HG02798 (cell line): ENCODE data around the gene EVI2B.
"Not testable (repeated sequence)": the region's sequence is repeated elsewhere in the genome, so short reads cannot be mapped to it uniquely, and the experiment has no call there.

Experiments used
- ATAC-seq: cut with Tn5 transposase; IDR thresholded peaks from one replicate; pipeline ENCODE4 v1.9.1; 2021; ENCODE audit warnings: mild to moderate bottlenecking; ENCODE audit not compliant: unreplicated experiment, poor library complexity

Gene EVI2B, protein sequence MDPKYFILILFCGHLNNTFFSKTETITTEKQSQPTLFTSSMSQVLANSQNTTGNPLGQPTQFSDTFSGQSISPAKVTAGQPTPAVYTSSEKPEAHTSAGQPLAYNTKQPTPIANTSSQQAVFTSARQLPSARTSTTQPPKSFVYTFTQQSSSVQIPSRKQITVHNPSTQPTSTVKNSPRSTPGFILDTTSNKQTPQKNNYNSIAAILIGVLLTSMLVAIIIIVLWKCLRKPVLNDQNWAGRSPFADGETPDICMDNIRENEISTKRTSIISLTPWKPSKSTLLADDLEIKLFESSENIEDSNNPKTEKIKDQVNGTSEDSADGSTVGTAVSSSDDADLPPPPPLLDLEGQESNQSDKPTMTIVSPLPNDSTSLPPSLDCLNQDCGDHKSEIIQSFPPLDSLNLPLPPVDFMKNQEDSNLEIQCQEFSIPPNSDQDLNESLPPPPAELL

DNA sequence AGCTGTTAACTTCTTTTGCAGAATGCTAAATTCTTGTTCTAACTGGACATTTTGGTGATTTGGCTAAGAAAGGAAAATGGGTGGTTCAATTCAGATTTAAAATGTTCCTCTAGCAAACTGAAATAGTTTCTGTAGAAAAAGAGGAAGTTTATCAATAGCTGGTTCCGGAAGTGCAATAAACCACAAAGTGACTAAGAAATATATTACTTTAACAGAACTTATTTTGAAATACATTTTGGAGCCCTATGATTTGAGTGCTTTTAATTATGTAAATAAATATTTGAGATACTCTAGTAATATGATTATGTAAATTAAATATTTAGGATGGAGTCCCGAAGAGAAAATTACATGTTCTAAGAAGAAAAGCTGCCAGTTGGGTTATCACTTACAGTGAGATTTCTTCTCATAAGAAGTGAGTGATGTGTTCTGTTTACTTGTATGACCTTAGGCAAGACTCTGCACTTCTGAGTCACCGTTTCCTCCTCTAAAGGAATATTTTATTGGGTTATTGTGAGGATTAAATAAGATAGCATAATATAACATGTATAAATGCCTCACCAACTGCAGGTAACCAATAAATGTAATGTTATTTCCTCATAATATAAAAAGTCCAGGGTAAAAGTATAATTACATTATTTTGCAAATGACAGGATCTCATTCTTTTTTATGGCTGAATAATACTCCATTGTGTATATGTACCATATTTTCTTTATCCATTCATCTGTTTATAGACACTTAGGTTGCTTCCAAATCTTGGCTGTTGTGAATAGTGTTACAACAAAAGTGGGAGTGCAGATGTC lies at the start of gene EVI2B:
TSS of gene EVI2B (minus strand) at position 73 of the 800 bp plus-strand sequence. CDS start 8,445 bp downstream, outside the sequence.
- ATAC-seq, result peak; percentile 32

DNA sequence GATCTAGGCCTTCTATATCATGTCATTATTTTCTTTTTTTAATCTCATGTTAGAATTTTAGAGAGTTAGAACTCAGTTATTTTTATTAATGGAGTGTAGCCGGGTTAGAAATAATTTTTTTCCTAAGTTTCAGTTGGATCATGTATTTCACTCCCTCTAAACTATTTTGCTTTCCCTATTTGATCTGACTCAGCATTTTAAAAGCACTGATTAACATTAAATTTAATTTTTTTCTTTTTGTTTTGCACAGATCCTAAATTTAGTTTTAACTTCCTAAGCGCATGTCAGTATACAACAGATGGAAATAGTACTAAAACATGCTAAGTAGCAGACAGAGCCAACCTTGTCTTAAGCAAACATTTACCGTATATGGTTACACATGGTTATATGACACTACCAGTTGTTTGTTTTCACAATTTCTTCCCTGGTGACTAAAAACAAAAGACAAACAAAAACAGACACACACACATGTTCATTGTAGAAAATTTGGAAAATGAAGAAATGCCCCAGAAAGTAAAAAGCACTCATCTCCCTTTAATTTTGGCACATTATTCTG lies 44.1 kb upstream of the EVI2B start:
- ATAC-seq, result no peak

DNA sequence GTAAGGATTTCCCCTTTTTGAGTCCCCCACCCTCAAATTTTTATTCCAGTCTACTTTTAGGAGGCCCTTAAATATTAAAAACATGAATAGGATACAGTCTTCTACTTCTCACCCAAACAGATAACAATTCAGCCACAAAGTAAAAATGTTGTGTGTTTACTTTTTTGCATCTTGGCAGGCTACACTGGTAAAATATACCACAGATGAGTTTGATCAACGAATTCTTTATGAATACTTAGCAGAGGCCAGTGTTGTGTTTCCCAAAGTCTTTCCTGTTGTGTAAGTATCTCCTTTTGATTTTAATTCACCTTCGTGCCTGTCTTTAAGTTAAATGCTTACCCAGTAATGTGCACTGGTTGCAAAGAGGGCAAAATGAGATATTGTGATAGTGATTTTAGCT lies 43.2 kb upstream of the EVI2B start:
- ATAC-seq, result no peak

DNA sequence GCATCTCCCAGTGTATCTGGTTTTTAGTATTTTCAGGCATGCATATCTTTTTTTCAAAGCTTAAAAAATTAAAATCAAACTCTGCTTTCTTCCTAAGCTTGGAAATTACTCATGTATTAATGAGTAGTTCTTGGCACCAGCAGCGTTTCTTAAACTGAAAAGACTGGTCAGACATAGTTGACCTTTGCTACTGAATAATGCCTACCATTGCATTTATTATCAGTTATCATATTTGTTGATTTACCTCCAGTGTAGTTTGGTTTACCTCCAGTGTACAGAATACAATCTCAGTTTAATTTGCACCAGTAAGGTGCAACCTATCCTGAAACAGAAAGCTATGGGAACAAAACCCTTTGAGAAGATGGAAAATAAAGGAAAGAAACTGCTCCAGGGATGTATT lies 42.1 kb upstream of the EVI2B start:
- ATAC-seq, result no peak

DNA sequence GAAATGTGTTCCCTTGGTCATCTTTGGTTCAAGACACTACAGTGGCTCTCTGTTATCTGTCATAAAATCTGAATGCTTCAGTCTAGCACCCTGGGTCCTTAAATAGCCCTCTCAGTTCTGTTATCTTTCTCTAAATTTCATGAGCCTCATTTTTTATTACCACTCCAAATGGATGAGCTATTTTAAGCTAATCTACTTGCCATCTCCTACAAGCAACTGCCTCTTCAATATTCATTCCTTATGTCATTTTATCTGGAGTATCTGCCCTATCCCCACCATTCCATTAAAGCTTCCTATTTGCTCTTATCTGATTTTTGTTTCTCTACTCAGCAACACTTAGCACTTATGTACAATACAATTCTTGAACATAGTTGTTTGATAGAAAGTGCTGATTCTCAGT lies 35.6 kb upstream of the EVI2B start:
- ATAC-seq, result no peak

DNA sequence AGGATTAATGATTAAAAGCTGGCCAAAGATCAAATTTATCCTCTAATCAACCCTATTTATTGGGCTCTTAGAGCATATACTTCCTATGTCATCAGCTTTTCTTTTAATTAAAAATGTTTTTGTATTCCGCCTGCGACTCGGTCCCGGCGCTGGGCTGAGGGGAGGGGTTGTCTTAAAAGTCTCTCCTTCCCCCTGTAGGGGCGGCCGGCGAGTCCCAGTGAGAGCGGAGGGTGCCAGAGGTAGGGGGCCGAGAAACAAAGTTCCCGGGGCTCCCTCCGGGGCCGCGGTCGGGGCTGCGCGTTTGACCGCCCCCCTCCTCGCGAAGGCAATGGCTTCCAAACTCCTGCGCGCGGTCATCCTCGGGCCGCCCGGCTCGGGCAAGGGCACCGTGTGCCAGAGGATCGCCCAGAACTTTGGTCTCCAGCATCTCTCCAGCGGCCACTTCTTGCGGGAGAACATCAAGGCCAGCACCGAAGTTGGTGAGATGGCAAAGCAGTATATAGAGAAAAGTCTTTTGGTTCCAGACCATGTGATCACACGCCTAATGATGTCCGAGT lies 31.4 kb upstream of the EVI2B start:
- not testable (repeated sequence) for ATAC-seq

DNA sequence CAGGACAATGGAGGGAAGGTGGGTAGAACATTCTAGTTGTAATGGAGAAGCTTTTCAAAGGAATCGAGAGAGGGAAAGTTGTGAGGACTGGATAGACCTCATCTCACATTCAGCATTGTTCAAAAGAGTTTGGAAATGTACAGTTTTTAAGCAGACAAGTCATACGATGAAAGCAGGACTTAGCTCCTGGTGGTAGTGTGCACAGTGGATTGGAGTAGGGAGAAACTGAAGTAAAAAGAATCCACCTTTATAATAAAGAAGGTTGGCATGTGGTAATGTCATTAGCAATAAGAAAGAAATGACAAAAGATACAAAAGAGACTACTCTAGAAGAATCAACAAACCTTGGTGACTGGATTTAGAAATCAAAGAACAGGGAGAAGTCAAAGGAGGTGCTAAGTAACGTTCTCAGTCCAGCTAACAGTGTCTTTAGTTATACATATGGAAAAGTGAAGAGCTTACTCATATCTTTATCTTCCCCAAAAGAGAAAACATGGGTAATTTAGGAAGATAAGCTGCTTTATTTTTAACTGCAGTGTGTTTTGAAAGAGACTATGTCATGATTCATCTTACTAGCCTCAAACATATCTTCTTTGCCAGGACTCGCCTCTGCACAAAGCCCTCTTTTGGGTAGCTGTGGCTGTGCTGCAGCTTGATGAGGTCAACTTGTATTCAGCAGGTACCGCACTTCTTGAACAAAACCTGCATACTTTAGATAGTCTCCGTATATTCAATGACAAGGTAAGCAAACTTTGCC lies 26.2 kb upstream of the EVI2B start:
- no peak for ATAC-seq

DNA sequence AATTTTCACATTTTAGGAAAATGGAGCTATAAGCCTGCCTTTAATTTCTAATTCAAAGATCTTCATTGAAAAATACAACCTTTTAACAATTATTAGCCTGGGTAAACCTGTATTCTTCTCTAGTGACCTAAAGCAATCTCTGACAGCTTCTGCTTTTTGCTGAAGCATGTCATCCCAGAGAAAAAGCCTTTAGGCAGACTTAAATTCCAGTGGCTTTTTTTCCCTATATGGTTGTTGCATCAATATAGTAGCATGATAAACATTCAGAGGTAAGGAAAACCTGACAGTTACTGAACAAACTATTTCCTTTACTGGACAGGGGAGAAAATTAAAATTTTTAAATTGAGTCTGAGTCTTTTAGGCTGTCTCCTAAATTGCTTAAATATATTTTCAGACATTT lies 15.4 kb upstream of the EVI2B start:
- no peak for ATAC-seq

DNA sequence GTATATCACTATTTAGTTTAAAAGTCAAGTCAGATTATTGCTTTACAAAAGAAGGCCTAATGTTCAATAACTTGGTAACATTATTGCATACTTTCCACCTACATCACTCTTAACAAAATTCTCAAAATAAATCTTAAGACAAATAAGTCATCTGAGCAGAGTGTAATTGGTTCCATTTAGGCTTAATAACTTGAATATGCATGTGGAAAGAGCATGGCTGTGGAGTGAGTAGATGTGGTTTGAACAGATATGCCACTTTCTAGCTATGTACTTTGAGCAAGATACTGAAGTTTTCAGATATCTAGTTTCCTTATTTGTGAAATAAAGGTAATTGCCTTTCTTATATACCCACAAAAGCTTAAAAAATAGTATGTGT lies 14.3 kb upstream of the EVI2B start:
- no peak for ATAC-seq

DNA sequence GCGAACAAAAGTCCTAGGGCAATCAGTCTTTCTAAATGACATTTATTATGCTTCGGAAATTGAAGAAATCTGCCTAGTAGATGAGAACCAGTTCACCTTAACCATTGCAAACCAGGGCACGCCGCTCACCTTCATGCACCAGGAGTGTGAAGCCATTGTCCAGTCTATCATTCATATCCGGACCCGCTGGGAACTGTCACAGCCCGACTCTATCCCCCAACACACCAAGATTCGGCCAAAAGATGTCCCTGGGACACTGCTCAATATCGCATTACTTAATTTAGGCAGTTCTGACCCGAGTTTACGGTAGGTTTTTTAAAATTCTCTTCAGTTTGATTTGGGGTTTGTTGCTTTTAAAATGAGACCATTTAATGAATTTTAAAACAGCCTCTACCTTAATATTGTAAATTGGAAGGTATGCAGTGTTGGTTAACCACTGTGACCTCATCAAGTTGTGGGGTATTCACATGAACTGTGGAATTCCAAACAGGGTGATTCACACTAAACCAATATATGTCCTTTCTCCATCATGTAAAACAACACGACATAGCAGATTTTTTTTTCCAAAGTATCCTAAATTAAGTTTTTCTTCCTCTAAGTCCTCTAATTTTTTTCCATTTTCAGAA lies 13.8 kb upstream of the EVI2B start:
- no peak for ATAC-seq

DNA sequence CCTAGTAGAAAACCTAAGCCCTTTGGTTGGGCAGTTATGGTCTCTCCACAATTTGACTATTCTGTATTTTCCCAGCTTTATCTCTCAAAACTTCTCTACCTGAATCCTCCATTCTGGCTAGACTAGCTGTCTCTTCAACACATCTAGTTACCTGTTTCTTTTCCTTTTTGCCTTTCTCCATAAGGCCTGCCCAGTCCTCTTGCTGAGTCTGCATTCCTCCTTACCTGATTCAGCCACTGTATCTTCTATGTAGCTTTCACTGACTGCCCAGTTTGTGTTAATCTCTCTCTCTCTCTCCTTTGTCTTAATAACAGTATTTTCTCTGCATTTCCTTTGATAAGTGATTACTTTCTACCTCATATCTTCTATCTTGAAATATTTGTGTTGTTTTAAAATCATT lies 9.7 kb upstream of the EVI2B start:
- no peak for ATAC-seq

DNA sequence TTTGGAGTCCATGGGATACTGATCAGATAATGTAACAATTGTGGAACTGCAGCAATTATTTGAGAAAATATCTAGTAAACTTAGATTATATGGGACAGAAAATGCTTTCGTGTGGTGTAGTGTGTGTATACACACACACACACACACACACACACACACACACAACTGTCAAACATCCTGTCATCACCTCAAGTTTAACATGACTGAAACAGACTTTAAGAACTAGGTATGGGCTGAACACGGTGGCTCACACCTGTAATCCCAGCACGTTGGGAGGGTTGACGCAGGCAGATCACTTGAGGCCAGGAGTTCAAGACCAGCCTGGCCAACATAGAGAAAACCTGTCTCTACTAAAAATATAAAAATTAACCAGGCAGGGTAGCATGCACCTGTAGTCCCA lies 8.1 kb upstream of the EVI2B start:
- no peak for ATAC-seq

DNA sequence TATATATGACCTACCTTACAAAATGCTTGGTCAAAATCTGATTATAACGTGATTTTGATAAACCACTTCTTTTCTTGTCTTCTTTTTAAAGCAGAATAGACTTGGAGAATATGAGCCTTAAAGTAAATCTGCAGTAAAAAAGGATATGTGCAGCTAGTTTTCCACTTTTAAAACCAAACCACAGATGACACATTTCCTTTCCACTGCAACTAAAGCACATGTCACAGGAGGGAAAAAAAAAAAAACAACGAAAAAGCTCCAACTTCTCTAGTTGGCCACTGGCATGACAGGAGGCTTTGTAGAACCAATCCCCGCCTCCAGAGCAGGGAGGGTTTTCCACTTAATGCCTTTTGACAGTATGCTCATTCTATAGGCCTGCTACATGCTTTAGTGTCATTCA lies 7.6 kb upstream of the EVI2B start, which contains the start of gene EVI2A:
TSS of gene EVI2A (minus strand) at position 142 of the 400 bp plus-strand sequence. CDS start 2,609 bp downstream, outside the sequence.
- peak; percentile 50 for ATAC-seq

DNA sequence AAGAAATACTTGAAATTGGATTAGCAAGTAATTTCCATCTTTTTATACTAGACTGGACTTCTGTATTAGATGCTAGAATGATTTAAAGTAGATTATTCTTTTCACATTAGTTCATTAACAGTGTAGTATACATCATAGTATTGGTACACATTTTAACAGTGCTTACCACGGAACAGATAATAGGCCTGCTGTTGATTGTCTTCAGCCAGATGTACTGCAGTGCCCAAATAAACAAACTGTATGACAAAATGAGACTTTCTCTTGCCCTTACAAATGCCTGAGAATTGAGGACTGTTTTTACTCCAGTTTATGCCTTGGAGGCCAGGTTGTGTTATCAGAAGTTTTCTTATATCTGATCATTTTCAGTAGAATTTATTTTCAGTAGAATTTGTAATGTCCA lies 6.9 kb upstream of the EVI2B start:
- ATAC-seq, result no peak

DNA sequence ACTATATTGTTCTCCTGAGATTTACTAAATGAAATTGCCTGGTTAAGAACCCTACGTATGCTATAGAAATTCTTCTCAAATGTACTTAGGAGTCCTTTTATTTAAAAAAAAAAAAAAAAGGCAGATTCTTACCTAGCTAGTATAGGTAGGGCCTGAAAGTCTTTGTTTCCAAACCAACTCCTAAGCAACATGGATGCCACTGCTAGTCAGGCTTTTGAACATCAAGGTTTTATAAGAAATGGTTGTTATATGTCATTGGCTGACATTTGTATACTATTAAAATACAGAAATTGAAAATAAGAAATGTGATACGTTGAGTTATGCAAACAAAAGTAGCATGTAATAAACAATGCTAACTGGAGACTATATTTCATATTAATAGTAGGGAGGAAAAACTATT lies 6.4 kb upstream of the EVI2B start:
- ATAC-seq, result no peak

DNA sequence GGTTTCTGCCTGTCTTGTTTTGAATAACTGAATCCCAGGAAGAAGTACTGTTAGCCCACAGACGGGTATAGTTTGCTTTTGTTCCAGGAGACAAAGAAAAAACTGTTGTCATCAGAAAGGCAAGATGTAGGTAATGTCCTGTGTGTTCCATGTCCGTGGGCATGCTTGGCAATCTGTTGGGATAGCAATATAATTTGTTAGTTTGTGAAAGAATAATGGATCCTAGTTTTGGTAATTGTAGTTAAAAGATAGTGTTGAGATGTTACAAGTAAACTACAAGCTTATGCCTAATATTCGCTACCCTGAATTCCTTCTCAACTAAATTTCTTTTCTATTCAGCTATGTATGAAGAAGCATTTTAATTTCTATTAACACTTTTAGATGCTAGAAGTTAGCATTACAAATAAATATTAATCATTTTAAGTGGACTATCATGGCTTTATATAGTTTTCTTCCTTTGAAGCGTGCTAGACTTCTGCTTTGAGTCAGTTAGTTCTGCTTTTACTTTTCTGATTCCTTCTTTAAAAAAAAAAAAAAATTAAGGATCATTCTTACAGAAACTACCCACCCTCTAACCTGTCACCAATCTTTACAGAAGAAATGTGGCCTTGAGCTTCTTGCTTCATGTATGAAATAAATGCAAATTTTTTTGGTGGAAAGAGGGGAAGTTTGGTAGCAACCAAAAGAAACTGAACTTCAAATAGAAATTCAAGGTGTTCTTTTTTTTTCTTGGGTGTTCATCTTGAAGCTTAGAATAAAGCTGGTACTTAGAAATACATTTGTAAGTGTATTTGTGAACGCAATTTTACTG lies 5.2 kb upstream of the EVI2B start:
- ATAC-seq, result peak; percentile 28

DNA sequence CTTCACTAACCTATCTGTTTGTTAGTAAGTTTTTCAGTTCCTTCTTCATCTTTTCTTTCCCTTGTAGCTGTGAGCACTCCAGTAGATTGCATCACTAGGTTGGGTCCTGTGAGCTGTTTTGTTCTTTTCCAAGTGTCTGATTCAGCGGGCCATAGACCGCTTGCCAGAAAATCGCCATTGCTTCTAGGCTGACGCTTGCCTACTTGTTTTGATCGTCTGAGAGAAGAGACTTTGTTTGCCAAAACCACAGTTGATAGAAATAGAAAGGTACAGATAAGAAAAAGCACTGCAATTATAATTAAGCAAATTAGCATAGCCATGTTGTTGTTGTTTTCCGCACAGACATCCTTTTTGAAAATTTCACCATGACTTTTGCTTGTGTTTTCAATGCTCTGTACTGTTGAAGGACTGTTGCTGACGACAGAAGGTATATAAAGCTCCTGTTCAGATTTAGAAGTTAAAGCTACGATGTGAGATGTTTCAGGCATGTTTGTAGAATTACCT lies 4.5 kb upstream of the EVI2B start:
- ATAC-seq, result peak; percentile 40

DNA sequence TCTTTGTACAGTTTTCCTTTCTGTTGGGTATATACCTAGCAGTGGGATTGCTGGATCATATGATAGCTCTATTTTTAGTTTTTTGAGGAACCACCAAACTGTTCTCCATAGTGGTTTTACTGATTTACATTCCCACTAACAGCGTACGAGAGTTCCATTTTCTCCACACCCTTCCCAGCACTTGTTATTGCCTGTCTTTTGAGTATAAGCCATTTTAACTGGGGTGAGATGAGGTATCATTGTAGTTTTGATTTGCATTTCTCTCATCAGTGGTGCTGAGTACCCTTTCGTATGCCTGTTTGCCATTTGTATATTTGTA lies 887 bp upstream of the EVI2B start:
- no peak for ATAC-seq

DNA sequence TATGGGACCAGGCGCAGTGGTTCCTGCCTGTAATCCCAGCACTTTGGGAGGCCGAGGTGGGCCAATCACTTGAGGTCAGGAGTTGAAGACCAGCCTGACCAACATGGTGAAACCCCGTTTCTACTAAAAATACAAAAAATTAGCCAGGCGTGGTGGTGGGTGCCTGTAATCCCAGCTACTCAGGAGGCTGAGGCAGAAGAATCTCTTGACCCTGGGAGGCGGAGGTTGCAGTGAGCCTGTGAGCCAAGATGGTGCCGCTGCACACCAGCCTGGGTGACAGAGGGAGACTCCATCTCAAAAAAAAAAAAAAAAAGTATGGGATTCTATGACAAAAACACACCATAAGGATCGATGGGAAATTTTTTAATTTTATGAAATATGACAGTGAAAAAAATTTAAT lies 1.6 kb downstream of the EVI2B start:
- not testable (repeated sequence) for ATAC-seq
